GM10266 (cell line): ENCODE results near the gene NBR1.
"Not testable (repeated sequence)": the region's sequence is repeated elsewhere in the genome, so short reads cannot be mapped to it uniquely, and the experiment has no call there.

ENCODE experiments used
- DNase-seq: peaks from one replicate; pipeline ENCODE4 v3.0.0; 2012; ENCODE audit errors: extremely low spot score
- CTCF ChIP-seq: IDR thresholded peaks from 2 replicates; pipeline ENCODE4 v1.5.1; 2012; ENCODE audit warnings: mild to moderate bottlenecking, low read depth; ENCODE audit not compliant: control insufficient read depth, insufficient read depth; ENCODE audit errors: missing control alignments

Gene NBR1

GRCh38 chr17:43171586-43172487 lies 823 bp downstream of the NBR1 start:
- DNase-seq: no peak
- TF ChIP-seq CTCF: peak; percentile 19

- no peak for DNase-seq
- TF ChIP-seq CTCF: no peak
Observed at GRCh38 chr17:43175213-43176118, 4.5 kb downstream of the NBR1 start.

GRCh38 chr17:43176119-43176570 lies 5.1 kb downstream of the NBR1 start:
- no peak for DNase-seq
- no peak for TF ChIP-seq CTCF

- no peak for DNase-seq
- TF ChIP-seq CTCF: no peak
Observed at GRCh38 chr17:43183921-43184320, 12.9 kb downstream of the NBR1 start.

- DNase-seq: not testable (repeated sequence)
Observed at GRCh38 chr17:43186656-43187055, 15.6 kb downstream of the NBR1 start.

GRCh38 chr17:43193251-43193650 lies 22.2 kb downstream of the NBR1 start:
- no peak for DNase-seq
- no peak for TF ChIP-seq CTCF

GRCh38 chr17:43199633-43200032 lies 28.6 kb downstream of the NBR1 start:
- DNase-seq: no peak
- TF ChIP-seq CTCF: no peak
